GM12891 (cell line): ENCODE measurements around the gene SERPINE1.
"Not testable (repeated sequence)": the region's sequence is repeated elsewhere in the genome, so short reads cannot be mapped to it uniquely, and the experiment has no call there.

Experiments
- DNase-seq: peaks from one replicate; pipeline ENCODE4 v3.0.0; 2011; ENCODE audit warnings: low spot score; ENCODE audit not compliant: insufficient read length
- FAIRE-seq: peaks from 2 replicates; lab custom pipeline; 2011; peaks lifted over from hg19 to GRCh38; lab: Jason Lieb, UNC
- PAX5 ChIP-seq: IDR thresholded peaks from 2 replicates; pipeline ENCODE4 v1.6.1; 2011; ENCODE audit warnings: low read length, moderate library complexity, mild to moderate bottlenecking; ENCODE audit not compliant: insufficient read depth, severe bottlenecking
- POLR2A ChIP-seq: IDR thresholded peaks from 2 replicates; pipeline ENCODE4 v1.6.1; 2011; ENCODE audit warnings: low read depth, low read length, control low read depth
- POLR2AphosphoS5 ChIP-seq: IDR thresholded peaks from 2 replicates; pipeline ENCODE4 v1.6.1; 2011; ENCODE audit warnings: low read depth, low read length, control low read depth
- POU2F2 ChIP-seq: IDR thresholded peaks from 2 replicates; pipeline ENCODE4 v1.6.1; 2011; ENCODE audit warnings: low read depth, mild to moderate bottlenecking, control low read depth, low read length, moderate library complexity
- SPI1 ChIP-seq: IDR thresholded peaks from 2 replicates; pipeline ENCODE4 v1.6.1; 2011; ENCODE audit warnings: low read depth, low read length, control low read depth
- TAF1 ChIP-seq: IDR thresholded peaks from 2 replicates; pipeline ENCODE4 v1.6.1; 2011; ENCODE audit warnings: low read depth, low read length, control low read depth

SERPINE1 gene

GRCh38 chr7:101100858-101101847 is 25.8 kb upstream of the SERPINE1 start:
- DNase-seq = no peak
- no peak for FAIRE-seq
- TF ChIP-seq POU2F2 = no peak
- no peak for TF ChIP-seq SPI1
- TF ChIP-seq POLR2AphosphoS5 = no peak
- TF ChIP-seq PAX5 = no peak
- no peak for TF ChIP-seq POLR2A

DNA sequence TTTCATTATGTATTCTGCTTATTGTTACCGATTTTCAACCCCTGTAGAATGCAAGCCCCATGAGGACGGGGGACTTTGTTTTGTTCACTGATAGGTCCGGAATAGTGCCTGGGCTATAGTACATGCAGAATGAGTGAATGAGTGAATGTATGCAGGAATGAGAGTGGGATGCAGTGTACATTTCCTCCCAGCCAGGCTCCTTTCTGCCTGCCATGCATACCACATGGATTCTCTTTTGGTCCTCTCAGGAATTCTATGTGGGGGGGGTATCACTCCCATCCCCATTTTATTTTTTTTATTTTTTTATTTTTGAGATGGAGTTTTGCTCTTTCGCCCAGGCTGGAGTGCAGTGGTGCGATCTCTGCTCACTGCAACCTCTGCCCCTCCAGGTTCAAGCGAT is 24.9 kb upstream of the SERPINE1 start:
- no peak for DNase-seq
- TF ChIP-seq TAF1 (no peak), POU2F2 (no peak), PAX5 (no peak), SPI1 (no peak), POLR2AphosphoS5 (no peak), POLR2A (no peak)
- no peak for FAIRE-seq

DNA sequence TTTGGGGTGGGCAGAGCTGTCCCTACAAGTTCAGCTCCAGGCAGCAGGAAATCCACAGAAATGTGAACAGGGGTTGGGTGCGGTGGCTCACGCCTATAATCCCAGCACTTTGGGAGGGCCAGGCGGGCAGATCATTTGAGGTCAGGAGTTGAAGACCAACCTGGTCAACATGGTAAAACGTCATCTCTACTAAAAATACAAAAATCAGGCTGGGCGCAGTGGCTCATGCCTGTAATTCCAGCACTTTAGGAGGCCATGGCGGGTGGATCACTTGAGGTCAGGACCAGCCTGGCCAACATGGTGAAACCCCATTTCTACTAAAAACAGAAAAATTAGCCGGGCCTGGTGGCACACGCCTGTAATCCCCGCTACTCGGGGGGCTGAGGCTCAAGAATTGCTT is 23.2 kb upstream of the SERPINE1 start:
- DNase-seq, FAIRE-seq: not testable (repeated sequence)

DNA sequence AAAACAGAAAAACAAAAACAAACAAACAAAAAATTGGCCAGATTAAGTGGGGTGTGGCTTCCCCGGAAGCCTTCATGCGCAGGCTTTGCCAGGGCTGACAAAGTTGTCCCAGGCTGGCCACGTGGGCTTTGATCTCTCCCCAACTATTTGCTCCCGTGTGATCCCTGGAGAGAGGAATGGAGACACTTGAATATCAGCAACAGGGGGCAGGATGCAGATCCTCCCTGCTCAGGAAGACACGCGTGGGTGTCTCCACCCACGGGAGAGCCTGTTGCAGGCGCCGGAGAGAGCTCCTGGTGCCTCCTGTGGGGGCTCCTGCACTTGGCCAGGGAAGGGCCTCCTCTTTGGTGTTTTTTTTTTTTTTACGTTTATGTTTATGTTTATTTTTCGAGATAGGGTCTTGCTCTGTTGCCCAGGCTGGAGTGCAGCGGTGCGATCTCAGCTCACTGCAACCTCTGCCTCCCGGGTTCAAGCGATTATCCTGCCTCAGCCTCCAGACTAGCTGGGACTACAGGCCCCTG is 22.7 kb upstream of the SERPINE1 start:
- TF ChIP-seq POLR2AphosphoS5 = no peak
- TF ChIP-seq PAX5 = no peak
- TF ChIP-seq TAF1 = no peak
- no peak for TF ChIP-seq POLR2A
- no peak for TF ChIP-seq SPI1
- TF ChIP-seq POU2F2 = no peak
- FAIRE-seq (no peak), DNase-seq (no peak)

DNA sequence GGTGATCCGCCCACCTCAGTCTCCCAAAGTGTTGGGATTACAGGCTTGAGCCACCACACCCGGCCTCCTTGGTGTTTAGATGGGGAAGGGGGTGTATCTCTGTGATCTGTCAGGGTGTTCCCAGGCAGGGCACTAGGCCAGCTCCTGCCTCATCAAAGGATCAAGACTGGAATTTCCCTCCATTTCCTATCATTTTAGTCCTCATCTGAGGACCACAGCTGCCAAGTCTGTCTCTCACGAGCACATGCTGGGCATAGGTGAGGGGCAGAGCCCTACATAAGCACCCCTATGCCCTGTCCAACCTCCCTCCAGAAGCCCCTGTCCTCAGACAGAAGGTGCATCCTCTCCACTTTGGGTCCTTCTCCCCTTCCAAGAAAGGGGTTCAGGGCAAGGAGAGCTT is 22.1 kb upstream of the SERPINE1 start:
- FAIRE-seq = no peak
- no peak for DNase-seq
- no peak for TF ChIP-seq POLR2AphosphoS5
- TF ChIP-seq SPI1 = no peak
- TF ChIP-seq POU2F2 = no peak
- no peak for TF ChIP-seq POLR2A
- no peak for TF ChIP-seq TAF1
- no peak for TF ChIP-seq PAX5

DNA sequence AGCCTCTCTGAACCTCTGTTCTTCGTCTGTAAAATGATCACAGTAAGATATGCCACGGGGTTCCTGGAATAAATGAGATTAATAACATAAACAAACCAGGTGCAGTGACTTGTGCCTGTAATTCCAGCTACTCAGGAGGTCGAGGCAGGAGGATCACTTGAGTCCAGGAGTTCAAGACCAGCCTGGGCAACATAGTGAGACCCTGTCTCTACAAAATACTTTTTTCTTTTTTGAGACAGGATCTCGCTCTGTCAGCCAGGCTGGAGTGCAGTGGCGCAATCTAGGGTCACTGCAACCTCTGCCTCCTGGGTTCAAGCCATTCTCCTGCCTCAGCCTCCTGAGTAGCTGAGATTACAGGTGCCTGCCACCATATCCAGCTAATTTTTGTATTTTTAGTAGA is 21.7 kb upstream of the SERPINE1 start:
- not testable (repeated sequence) for FAIRE-seq, DNase-seq

GRCh38 chr7:101106386-101106785 is 20.5 kb upstream of the SERPINE1 start:
- FAIRE-seq (no peak), DNase-seq (no peak)
- TF ChIP-seq TAF1 = no peak

GRCh38 chr7:101108330-101108857 is 18.5 kb upstream of the SERPINE1 start:
- TF ChIP-seq POLR2A (no peak), POLR2AphosphoS5 (no peak), SPI1 (no peak), PAX5 (no peak), TAF1 (no peak), POU2F2 (no peak)
- FAIRE-seq (no peak), DNase-seq (no peak)

GRCh38 chr7:101108961-101109360 is 17.9 kb upstream of the SERPINE1 start:
- no peak for TF ChIP-seq POU2F2
- no peak for TF ChIP-seq POLR2AphosphoS5
- no peak for TF ChIP-seq PAX5
- no peak for TF ChIP-seq TAF1
- TF ChIP-seq POLR2A = no peak
- no peak for TF ChIP-seq SPI1
- DNase-seq = no peak
- FAIRE-seq = no peak

GRCh38 chr7:101109368-101109767 is 17.5 kb upstream of the SERPINE1 start:
- FAIRE-seq = no peak

More at GRCh38 chr7:101109368-101109767, 17.5 kb upstream of the SERPINE1 start:
- TF ChIP-seq SPI1 (no peak), POLR2AphosphoS5 (no peak), POLR2A (no peak), TAF1 (no peak)
- DNase-seq = no peak
